Gastroesophageal sphincter (tissue), 3 donors: ENCODE results near the gene SPRING1.

Source experiments
- POLR2AphosphoS5 ChIP-seq: sonication (generic); formaldehyde crosslinking; IDR thresholded peaks from one replicate; pipeline ENCODE4 v1.6.1; 2017; ENCODE audit warnings: antibody characterized with exemption
- TF ChIP-seq, protein P1 (sequence below), 4 experiments: fragments of 200-600 bp in 2 of 4; fragments of 450-650 bp in 2 of 4; sonication (generic) in 1 of 4; IDR thresholded peaks; one replicate each; pipeline ENCODE4 v1.5.1; 2017 to 2019; ENCODE audit warnings: antibody characterized with exemption in 4 of 4, mild to moderate bottlenecking in 2 of 4, moderate library complexity in 2 of 4

DNA sequence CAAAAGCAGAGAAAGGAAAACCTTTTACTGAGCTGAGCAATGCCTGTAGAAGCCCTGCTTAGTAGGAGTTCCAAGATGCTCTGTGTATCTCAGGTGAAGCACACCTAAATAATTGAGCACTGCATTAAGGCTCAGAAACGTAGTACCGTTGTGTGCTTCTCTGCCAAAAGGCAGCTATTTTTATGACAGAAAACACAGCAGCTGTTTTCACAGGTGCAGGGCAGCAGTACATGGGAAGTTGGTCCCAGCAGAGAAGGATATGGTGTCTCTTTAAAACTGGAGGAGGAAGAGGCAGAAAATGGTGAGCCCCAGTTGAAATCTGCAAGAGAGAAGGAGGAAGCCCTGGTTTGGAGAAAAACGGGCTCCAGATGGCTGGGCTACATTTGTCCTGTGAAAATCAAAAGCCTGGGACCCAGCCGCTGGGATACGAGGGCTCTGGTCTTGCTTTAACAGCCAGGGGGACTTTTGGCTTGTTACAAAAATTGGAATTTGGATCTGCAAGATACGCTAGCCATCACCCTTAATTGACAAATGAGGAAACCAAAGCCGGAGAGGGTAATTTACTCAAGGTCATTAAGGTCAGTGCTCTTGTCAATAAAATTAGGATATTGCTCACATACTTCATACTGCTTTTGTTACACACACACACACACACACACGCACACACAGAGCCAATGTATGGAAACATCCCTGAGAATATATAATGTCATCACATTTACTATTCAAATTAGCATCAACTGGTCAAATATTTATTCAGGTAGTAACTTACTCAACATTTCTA, 27.3 kb downstream of the SPRING1 start:
- TF ChIP-seq, protein P1, sequence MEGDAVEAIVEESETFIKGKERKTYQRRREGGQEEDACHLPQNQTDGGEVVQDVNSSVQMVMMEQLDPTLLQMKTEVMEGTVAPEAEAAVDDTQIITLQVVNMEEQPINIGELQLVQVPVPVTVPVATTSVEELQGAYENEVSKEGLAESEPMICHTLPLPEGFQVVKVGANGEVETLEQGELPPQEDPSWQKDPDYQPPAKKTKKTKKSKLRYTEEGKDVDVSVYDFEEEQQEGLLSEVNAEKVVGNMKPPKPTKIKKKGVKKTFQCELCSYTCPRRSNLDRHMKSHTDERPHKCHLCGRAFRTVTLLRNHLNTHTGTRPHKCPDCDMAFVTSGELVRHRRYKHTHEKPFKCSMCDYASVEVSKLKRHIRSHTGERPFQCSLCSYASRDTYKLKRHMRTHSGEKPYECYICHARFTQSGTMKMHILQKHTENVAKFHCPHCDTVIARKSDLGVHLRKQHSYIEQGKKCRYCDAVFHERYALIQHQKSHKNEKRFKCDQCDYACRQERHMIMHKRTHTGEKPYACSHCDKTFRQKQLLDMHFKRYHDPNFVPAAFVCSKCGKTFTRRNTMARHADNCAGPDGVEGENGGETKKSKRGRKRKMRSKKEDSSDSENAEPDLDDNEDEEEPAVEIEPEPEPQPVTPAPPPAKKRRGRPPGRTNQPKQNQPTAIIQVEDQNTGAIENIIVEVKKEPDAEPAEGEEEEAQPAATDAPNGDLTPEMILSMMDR (IDR thresholded peaks at IDR 0.05) = no peak
- TF ChIP-seq POLR2AphosphoS5 = no peak
